GM21526 (cell line): Measurements from ENCODE around the gene HIGD1A.

Experiments
- ATAC-seq: cut with Tn5 transposase; IDR thresholded peaks from one replicate; pipeline ENCODE4 v1.9.1; 2021; ENCODE audit warnings: moderate library complexity; ENCODE audit not compliant: unreplicated experiment, low FRiP score

Gene HIGD1A

DNA sequence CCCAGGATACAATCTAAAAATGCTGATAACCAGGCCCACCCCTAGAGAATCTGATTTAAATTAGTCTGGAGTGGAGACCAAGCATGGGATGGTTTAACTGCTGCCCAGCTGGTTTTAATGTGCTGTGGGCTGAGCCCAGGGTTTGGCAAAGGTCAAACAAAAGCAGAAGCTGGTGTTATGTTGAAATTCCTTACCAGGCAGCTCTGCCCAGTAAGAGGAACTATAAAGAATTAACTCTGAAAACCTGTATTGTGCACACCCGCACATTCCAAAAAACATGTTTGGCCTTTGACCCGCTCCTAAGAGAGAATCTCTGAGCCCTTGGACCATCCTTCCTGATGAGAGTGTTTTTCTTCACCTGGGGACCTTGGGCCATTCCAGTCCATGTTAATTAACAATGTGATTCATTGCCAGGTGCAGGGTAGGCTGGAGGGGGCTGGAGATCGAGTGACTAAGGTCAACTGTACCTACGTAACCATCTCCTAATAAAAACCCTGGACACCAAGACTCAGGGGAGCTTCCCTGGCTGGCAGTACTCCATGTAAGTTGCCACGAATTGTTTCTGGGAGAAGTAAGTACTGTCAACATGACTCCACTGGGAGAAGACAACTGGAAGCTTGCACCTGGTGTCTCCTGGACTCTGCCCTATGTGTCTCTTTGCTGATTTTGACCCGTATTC lies 42.1 kb downstream of the HIGD1A start:
- ATAC-seq = no peak

DNA sequence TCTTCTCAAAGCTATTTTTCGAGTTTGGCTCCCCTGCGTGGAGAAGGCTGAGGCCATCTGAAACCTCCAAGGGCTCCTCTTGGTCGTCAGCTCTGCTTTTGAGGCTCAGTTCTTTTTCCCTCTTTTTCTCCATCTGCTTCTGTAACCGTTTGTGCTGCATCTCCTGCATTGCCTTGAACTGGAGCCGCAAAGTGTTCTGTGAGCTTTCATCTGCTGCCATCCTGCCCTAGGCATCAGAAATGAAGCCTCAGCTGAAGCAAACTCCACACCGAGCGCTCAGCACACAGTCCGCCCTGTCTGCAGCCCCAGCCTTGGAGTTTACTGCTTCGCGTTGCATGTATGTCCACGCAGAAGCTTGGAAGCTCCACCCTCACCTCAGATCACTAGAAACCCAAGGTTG lies 46.2 kb downstream of the HIGD1A start:
- ATAC-seq = no peak

DNA sequence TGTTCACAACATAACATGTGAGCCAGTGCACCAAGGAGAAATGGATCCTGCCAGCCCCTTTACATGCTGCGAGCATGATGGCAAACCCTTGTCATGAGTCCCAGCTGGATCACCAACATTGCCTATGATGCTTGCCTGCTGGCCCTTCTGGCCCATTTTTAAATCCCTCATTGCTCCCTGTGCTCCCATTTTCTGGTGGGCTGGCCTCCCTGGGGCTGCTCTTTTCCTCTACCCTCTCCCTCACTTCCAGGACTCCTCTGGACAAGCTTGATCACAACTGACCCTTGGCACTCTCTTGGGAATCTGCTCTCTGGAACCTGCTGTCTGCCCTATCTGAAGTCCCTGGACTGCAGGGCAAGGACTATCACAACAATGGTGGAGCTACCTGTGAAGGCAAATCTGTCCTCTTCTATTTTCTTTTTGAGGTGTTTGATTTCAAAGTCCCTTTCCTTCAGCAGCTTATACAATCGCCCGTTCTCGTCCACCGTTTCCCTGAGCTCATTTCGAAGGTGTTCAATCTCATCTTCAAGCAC lies 47.5 kb downstream of the HIGD1A start:
- ATAC-seq = no peak

DNA sequence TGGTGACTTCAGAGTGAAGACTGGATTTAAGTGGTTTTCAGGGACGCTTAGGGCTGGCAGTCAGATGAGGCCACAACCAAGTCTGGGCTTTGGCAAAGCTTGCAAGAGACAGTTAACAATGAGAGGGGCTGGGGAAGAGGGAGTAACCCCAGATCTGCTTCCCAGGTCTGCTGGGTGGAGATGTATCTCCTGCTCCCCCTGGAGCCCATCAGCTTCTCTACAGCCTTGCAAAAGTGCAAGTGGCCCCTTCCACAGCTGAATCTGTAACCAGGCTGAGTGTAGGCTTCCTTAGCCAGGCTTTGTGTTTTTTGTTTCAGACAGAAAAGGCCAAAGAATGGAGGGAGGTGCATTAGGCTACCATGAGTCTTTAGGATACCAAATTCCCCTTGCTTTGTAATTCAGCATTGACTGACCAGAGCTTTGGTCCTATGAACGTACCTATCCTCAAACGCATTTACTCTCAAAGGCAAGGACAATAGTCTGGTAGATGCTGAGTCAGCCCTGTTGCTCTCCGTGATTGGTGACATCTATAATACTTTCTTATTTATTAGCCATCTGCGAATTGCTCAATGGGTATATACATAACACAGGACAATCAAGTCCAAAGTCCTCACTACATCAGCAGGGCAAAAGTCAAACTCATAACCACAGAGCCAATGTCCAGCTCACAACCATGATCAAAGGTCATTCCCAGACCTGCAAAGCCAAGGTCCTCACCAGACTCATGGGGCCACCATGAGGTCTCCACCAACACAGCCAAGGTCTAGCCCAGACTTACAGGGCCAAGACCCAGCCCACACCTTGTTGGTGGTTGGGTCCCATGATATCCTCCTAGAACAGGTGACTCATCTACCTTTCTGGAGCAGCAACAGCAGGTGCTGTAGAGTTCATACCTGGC lies 48.4 kb downstream of the HIGD1A start:
- no peak for ATAC-seq

DNA sequence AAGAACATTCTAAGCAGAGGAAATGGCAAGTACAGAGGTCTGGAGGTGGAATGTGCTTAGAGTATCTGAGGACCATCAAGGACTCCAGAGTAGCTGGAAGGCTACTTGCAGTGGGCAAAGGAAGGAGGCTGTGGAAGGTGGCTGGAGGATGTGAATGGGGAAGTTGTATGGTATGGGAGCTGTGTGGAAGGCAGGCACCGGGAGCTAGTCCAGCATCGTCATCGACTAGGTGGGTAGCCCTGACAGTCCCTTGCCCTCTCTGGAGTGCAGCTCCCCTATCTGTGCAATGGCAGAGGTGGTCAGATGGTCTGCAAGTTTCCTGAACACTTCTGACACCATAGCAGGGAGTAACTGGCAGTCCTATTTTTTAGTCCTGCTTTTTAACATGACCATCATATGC lies 50.5 kb downstream of the HIGD1A start:
- ATAC-seq = no peak

DNA sequence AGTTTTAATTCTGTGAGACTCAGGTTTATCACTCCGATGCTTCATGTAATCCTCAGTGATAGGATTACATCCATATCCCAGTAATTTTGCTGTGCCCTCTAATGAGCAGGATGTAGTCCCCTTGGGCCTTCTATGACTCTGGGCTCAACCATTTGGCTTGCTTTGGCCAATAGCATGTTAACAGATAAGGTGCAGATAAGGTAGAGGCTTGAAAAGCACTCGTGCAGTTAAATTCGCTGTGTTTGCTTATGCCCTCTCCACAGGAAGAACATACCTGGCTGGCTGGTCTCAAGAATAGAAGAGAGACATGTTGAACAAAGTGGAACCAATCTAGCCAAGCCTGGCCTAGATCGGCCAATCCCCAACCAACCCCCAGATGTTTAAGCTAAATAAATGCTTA lies 51.3 kb downstream of the HIGD1A start:
- no peak for ATAC-seq

DNA sequence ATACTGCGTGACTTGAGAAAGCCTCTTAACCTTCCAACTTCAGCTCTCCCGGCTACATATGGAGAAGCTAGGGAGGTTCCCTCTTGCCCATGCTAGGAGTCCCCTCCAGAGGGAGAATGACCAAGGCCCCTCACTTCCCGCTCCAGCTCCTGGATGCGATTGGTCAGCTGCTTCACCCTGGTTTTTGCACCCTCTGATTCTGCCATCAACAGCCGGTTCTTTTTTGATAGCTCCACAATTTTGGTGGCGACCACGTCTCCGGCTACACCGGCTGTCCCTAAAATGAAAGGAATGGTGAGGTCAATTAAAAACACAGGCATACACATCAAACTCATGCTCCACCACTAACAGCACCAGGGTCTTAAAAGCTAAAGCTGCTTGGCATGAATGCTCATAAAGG lies 51.8 kb downstream of the HIGD1A start:
- ATAC-seq = no peak

DNA sequence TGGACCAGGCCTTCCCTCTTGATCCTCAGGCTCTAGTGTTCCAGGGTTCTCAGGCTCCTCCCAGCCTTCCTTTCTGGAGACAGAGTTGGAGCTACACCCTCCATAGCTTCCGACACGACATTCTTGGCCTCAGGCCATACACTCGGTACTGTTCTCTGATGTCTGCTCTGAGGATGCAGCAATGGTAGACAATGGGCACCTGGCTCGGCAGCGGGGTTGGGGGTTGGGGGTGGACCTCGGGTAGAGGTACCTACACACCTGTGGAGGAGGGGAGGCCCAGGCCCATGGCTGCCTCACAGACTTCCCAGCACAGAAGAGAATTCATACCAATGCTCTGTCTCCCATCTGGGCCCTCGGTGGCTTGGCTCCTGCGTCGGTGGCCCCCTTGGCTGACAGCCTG lies 52.7 kb downstream of the HIGD1A start:
- no peak for ATAC-seq

DNA sequence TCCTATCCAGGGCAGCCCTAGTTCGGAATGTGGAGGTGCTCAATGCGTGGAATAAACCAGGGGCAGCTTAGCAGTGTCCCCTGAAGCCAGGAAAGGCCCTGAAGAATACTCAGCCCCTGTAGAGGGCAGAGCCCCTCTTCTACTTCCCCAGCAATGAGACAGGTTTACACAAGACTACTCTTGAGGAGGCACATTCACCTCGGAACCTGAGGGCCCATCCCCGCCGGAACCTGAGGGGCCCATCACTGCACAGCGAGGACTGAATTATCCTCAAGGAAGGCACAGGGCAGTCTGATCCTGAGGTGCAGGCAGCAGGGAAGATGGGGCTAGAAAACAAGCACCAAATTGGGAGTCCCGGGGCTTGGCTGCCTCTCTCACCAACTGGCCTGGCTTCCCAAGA lies 53.5 kb downstream of the HIGD1A start:
- no peak for ATAC-seq

DNA sequence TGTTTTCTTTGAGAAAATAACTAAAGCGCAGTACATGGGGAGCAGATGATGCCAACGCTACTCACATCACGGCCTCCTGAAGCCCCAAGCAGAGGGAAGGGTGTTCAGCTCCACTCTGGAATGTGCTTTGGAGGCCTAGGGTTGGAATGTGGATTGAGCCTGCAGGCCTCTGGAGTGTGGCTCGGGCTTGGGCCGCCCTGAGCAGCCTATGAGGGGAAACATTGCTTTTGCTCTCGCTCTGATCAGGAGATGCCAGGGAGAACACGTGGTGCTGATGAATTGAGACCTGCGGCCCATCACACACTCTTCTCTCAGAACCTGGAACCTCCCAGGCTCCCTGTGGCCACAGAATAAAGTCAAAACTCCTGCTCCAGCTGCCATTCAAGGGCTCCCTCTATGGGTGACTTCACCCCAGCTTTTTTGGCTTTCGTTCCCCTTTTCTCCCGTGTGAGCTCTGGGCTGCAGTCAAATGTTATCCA lies 54.5 kb downstream of the HIGD1A start:
- no peak for ATAC-seq

DNA sequence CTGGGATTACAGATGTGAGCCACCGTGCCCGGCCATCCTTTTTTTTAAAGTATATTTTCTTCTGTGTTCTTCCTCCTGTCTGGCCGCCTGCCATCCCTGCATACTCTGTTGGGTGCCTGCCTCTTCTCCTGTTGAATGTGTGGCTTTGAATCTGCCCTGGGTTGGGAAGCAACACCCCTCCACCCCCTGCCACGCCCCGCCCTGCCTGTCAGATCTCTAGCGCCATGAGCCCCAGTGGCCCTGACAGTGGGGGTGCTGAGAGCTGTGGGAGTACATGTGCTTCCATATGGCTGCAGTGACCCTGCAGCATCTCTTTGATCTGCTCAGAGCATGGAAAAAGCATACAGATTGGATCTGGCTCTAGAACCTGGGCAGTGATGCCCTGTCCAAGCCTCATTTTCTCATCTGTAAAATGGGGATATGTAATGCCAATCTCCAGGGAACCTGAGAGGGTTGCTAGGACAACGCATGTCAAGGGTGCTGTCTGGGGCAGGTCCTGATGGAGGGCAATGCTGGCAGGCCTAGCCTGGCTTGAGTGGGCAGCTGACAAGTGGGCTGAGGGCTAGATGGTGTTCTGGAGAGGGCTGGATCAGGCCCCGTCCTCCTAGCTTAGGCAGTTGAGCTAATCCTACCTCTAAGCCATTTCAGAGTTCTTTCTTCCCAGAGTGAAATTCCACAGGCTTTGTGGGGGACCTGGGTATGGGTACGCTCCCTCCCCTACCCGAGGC lies 55.1 kb downstream of the HIGD1A start:
- no peak for ATAC-seq

DNA sequence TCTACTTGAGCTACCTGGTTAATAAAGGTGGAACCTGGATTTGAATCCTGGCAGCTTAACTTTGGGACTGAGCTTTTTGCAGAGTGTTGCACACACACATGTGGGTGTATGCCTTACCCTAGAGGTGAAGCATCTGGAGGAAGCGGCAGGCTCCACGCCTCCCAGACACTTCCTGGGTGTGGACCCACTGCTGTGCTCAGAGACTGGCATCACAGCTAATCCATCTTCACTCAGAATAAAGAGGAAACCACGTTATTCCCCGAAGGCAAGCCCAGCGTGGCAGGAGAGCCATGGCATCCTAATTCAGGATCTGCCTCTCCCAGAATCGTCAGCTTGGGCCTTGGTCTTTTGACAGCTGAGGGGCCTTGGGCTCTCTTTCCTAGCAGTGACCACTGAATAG lies 56.7 kb downstream of the HIGD1A start:
- ATAC-seq = no peak

DNA sequence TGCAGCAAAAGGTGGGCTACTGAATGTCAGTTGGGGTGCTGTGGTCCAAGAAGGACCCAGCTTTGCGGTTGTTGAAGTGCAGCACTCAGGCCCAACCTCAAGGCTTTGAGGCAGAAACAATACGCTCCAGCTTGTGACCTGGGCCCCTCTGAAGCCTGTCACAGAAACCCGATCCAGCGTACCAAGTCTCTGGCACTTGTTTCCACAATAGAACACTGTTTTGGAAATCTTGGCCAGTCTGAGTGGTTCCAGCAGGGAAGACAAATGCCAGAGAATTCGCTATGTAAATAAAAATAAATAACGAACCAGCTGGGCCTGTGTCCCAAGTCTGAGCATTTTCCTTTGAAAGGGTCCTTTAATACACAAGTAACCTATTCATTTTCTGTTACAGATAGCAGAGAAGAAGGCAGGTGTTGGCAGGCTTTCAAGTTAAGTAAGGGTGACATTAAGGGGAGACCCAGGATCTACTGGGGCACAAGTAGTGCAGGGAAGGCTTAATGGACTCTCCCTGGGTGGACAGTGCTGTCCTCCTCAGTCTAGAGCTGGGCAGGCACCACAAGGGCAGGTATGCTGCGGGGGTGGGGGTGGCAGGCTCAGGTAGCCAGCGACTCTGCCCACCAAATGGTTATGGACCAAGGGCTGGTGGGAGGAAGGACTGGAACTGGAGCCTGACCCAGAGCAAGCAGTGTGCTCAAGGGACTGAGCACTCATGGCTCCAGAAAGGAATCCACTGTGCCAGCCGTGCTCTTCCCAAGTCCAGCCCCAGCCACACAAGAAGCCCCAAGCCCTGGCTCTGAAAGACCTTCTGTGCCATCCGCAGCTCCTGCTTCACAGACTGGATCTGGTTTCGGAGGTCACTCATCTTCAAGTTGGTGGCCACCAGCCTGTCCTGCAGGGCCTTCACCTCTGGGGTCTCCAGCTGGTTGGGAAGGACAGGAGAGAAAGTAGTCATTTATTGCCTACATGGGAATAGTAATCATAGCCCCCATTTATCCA lies 57.5 kb downstream of the HIGD1A start:
- ATAC-seq = no peak

DNA sequence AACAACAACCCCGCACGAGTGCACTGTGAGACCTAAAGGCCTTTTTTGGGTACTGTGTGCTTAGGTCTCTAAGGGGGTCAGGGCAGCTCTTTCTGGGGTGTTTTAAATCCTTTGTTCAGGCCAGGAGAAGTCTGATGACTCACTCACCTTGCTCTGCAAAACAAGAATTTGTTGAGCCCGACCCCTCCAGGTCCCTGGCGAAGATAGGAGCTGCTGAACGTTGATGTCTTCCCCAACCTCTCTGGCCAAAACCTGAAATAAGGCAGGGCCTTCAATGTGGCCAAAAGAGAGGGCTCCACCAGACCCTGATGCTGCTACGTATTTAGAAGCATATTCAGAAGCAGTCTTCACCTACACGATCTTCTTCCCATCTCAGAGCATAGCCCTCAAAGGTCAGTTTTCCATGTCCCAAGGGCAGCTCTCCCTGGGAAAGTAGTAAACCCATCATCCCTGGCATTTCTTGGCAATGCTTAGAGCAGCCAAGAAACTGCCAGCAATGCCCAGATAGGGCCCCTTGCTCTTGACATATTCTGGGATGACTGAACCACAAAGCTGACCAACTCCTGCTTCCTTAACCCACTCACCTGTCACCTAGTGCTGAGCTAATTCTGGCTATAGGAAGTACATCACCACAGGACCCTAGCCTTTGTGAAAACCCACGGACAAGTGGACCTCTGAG lies 58.4 kb downstream of the HIGD1A start:
- no peak for ATAC-seq

DNA sequence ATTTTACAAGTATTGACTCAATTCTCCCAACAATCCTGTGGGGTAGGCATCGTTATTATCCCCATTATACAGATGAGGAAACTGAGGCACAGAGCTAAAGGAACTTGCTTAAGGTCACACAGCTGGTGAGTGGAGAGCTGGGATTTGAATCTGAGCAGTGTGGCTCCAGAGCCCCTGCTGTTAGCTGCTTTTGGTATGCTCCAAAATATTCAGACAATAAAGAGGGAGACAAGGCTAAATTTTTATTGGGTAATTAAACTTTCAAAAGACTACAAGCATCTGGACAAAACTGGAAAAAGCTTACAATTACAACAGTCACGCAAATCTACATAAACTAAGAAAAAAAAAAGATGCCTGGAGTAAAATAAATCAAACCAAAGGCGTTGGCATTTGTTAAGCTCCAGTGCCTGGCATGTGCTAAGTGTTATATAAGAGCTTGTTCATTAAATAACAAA lies 59.0 kb downstream of the HIGD1A start:
- no peak for ATAC-seq

DNA sequence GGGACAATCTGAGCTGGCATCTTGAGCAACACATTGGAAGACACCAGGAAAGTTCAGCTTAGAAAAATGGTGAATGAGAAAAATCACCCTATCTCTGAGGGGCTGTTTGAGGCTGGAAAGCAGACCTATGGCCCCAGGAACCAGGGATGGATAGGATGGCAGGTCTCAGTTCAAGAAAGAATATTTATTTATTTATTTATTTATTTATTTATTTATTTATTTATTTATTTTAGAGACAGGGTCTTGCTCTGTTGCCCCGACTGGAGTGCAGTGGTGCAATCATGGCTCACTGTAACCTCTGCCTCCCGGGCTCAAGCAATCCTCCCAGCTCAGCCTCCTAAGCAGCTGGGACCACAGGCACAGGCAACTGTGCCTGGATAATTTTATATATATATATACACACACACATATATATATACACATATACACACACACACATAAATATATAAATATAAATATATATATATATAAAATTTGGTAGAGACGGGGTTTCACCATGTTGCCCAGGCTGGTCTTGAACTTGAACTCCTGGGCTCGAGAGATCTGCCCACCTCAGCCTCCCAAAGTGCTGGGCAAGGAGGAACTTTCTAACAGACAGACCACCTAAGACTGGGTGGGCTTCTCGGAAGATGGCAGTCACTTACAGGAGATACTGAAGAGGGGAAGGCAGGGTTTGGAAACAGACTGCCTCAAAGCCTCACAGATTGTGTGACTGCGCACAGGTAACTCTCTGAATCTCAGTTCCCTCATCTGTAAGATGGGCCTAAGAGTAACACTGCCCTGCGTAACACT lies 60.9 kb downstream of the HIGD1A start:
- no peak for ATAC-seq

DNA sequence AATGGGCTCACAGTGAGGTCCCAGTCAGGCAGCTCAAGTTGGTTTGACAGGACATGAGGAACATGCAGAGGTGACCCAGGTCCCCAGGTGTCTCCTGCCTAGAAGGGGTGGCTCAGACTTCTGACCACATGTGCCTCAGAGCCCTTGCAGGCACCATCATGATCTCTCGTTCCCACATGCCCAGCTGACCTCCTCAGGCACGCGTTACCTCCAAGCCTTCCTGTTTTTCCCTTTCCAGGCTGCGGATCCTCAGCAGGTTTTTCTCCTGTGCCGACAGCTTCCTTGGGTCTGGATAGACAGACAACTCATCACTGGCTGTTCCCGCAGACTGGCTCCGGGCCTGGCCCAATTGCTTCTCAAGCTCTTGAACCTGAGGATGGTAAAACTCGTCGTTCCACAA lies 61.6 kb downstream of the HIGD1A start:
- ATAC-seq = no peak

DNA sequence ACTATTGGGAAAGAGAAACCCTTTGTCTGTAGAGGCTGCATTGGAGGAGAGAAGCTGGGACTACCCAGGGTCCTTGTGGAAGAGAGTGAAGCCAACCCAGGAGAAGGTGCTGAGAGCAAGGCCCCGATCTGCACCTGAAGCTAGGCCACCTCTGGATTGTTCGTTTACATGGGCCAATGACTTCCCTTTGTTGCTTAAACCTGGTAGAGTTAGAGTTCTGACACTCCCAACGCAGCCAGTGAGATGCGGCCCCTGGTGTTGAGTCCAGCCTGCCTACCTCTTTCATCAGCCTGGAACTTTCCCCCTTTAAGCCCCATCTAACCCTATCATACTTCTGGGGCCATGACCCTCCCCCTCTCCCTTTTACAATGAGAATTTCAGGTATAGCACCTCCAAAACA lies 62.0 kb downstream of the HIGD1A start:
- ATAC-seq = no peak
